HEK293 (cell line): Measurements from ENCODE around the gene PSMD12.

ENCODE experiments used
- CTCF ChIA-PET: fragments of 350-600 bp; formaldehyde crosslinking; extraction: SDS; loops from one replicate; lab custom pipeline; 2021; ENCODE audit warnings: antibody characterized with exemption; lab: Yijun Ruan, JAX
- POLR2A ChIA-PET: fragments of 300-600 bp; formaldehyde crosslinking; extraction: SDS; loops from one replicate; lab custom pipeline; 2020; ENCODE audit warnings: antibody characterized with exemption, inconsistent platforms; lab: Yijun Ruan, JAX
- H3K27ac ChIP-seq: fragments of 200-500 bp; sonication (Bioruptor generic); 2 replicates; pipeline ENCODE4 v1.5.1; 2014; ENCODE audit warnings: low read depth, low read length, control low read depth, inconsistent platforms; ENCODE audit errors: extremely low read depth
- H3K36me3 ChIP-seq, 2 experiments: fragments of 200-500 bp in 1 of 2; sonication (Bioruptor generic) in 1 of 2; 1 replicate in 1 of 2; 2 replicates in 1 of 2; pipeline ENCODE4 v1.5.1; 2014 to 2017; ENCODE audit warnings: inconsistent platforms in 2 of 2, low read length in 2 of 2; ENCODE audit not compliant: control insufficient read depth in 2 of 2, insufficient read depth in 1 of 2
- H3K4me1 ChIP-seq: fragments of 200-500 bp; sonication (Bioruptor generic); 2 replicates; pipeline ENCODE4 v1.5.1; 2014; ENCODE audit warnings: mild to moderate bottlenecking, low read length, inconsistent platforms; ENCODE audit not compliant: control insufficient read depth, insufficient read depth
- H3K4me3 ChIP-seq: 2 replicates; pipeline ENCODE4 v1.5.1; 2011; ENCODE audit warnings: low read depth, mild to moderate bottlenecking, control low read depth, low read length, moderate library complexity
- H3K9me3 ChIP-seq: fragments of 200-500 bp; sonication (Bioruptor generic); 2 replicates; pipeline ENCODE4 v1.5.1; 2014; ENCODE audit warnings: low read depth, low read length, inconsistent platforms; ENCODE audit not compliant: control insufficient read depth, insufficient read depth
- ZNF16 ChIP-seq: fragments of 450-650 bp; formaldehyde crosslinking; IDR thresholded peaks from 2 replicates; pipeline ENCODE4 v1.5.1; 2016; ENCODE audit warnings: low read depth, missing biosample characterization, missing genetic modification characterization
- ZNF654 ChIP-seq: fragments of 450-650 bp; formaldehyde crosslinking; IDR thresholded peaks from 2 replicates; pipeline ENCODE4 v1.5.1; 2016; ENCODE audit warnings: low read depth, missing biosample characterization, missing genetic modification characterization
- TF ChIP-seq, protein P1 (sequence below): fragments of 450-650 bp; formaldehyde crosslinking; IDR thresholded peaks from 2 replicates; pipeline ENCODE4 v1.5.1; 2017; ENCODE audit warnings: missing biosample characterization, missing genetic modification characterization

Gene PSMD12

DNA sequence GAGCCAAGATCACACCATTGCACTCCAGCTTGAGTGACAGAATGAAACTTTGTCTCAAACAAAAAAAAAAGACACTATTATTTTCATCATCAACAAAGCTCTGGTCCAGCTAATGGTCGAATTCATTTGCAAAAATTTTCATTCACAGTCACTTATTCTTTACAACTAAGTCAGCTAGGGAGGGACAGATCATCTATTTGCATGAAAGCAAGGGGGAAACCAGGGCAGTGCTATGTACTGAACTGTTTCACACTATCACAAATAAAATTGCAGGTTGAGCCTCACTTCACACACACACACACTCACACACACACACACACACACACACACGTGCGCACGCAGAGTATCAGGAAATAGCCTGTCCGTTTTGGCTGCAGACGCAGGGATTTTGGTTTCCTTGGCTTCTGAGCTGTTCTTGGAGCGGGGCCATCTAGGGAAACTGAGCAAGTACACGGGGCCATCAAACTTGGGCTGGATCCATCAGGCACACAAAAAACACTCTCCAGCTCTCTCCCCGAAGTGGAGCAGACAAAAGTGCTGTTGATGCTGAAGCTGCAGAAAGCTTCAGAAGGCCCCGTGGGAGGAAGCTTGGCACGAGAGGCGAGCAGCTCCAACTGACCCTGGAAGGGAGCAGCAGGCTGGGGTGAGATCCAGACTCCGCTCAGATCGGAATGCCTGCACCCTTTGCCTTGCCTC, 77.0 kb downstream of the PSMD12 start:
- H3K4me1 ChIP-seq: no peaks in the 10 kb centered on the region
- H3K4me3 ChIP-seq: no peak overlapping the region
- POLR2A ChIA-PET: interaction anchor here (0.6 kb wide), 1 partner anchor 19 kb away, joined by 3 read pairs; no protein-coding TSS in a partner anchor
- TF ChIP-seq ZNF16 (tag by site-specific recombination) (no peak), ZNF654 (tag by site-specific recombination) (no peak)
- TF ChIP-seq, protein P1, sequence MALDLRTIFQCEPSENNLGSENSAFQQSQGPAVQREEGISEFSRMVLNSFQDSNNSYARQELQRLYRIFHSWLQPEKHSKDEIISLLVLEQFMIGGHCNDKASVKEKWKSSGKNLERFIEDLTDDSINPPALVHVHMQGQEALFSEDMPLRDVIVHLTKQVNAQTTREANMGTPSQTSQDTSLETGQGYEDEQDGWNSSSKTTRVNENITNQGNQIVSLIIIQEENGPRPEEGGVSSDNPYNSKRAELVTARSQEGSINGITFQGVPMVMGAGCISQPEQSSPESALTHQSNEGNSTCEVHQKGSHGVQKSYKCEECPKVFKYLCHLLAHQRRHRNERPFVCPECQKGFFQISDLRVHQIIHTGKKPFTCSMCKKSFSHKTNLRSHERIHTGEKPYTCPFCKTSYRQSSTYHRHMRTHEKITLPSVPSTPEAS (tag by site-specific recombination): peak; percentile 83
- H3K27ac ChIP-seq: no peak overlapping the region
- no peaks in the 10 kb centered on the region for H3K9me3 ChIP-seq
- CTCF ChIA-PET: interaction anchor here (0.6 to 1.6 kb wide), 3 partner anchors 69 to 377 kb away, joined by 3 to 8 read pairs (median 3); no protein-coding TSS in a partner anchor
- H3K36me3 ChIP-seq: no peaks in the 10 kb centered on the region
